Subcutaneous adipose tissue (tissue), 4 donors: ENCODE measurements around the gene SLC47A1. TPM values are rescaled to one million over a fixed set of nuclear protein-coding genes. Genes with fewer than 3 reads are reported as not detected.

Source experiments
- total RNA-seq, 4 donors: library from RNA; depleted of rRNA; stranded (reverse); fragments of >200 nt; gene quantifications; one replicate each; pipeline ENCODE4 v1.1.0, GENCODE V29; 2016
- TF ChIP-seq, protein P1 (sequence below): fragments of 450-650 bp; IDR thresholded peaks from one replicate; pipeline ENCODE4 v1.5.1; 2016; ENCODE audit warnings: low read depth, mild to moderate bottlenecking, control low read depth, antibody characterized with exemption, moderate library complexity

The SLC47A1 gene
- total RNA-seq, 4 donors from 2014 or later, result 1.3 to 9.2 (median 3.8) TPM

DNA sequence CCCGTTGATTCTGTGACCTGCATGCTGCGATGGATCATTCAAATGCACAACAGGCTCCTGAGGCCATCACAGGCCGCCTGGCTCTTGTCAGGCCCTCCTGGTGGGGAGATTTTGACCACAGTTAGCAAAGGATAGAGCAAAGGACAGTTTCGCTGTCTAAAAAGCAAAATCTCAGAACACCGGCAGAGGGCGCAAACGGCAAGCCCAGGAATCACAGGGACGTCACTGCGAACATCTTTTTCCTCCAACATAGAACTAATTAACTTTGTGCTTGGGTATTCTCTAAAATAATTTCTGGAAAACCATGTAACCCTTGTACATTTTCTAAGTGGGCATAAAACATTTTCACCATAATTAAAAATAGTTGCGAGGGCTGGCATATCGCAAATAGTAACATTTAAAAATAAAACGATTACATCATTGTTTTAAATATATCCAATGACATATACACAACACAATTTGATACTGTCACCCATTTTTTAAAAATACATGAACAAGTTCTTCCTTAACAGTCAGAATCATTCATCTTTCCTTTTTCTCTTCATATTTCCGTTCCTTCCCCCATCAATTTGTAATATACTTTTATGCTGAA is 19.7 kb upstream of the SLC47A1 start:
- TF ChIP-seq, protein P1, sequence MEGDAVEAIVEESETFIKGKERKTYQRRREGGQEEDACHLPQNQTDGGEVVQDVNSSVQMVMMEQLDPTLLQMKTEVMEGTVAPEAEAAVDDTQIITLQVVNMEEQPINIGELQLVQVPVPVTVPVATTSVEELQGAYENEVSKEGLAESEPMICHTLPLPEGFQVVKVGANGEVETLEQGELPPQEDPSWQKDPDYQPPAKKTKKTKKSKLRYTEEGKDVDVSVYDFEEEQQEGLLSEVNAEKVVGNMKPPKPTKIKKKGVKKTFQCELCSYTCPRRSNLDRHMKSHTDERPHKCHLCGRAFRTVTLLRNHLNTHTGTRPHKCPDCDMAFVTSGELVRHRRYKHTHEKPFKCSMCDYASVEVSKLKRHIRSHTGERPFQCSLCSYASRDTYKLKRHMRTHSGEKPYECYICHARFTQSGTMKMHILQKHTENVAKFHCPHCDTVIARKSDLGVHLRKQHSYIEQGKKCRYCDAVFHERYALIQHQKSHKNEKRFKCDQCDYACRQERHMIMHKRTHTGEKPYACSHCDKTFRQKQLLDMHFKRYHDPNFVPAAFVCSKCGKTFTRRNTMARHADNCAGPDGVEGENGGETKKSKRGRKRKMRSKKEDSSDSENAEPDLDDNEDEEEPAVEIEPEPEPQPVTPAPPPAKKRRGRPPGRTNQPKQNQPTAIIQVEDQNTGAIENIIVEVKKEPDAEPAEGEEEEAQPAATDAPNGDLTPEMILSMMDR, result no peak

DNA sequence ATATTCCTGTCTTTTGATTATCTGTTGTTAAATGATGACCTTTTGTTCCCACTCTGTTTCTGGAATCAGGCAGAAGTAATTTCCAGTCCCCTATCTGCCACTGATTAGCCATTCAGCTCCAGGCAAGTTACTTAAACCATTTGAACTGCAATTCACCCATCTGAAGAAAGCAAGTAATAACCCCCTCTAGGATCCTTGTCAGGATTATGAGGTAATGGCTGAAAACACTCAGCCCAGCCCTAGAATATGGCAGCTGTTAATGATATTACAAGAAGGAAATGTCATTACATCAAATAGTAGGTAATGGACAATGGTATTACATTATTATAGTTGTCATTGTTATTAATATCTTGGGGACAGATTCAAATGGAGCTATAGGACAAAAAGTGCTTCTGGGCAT is 16.0 kb upstream of the SLC47A1 start:
- TF ChIP-seq, protein P1, result no peak

DNA sequence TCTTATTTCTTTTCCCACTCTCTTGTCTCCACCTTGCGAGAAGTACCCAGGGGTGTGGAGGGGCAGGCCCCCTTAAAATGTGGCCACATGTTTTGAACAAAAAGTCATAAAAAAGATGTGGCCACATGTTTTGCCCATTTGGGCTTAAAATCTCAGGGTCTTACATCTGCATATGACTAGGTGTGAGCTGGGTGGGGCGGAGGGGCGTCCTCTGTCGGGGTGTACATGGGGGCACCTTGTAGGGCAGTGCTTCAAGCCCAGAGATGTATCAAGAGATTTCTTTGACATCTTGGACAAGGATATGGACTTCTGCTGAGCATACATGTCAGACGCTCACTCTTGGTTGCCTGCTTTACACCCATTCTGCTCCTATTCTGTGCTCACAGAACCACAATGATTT is 13.0 kb upstream of the SLC47A1 start:
- TF ChIP-seq, protein P1, result no peak

DNA sequence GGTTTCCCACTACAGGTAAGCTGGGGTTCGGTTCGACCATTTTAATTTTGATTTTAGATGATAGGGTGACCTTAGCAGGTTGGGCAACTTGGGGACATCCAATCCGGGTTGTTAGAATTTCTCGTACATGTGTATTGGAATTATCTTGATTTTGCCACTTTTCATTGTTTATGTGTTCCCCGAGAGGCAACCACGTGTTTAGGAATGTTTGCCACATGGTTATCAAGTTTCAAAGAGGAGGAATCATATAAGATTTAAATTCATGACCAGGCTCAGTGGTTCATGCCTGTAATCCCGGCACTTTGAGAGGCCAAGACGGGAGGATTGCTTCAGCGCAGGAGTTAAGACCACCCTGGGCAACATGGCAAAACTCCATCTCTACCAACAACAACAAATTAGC is 10.0 kb upstream of the SLC47A1 start:
- TF ChIP-seq, protein P1, result no peak

DNA sequence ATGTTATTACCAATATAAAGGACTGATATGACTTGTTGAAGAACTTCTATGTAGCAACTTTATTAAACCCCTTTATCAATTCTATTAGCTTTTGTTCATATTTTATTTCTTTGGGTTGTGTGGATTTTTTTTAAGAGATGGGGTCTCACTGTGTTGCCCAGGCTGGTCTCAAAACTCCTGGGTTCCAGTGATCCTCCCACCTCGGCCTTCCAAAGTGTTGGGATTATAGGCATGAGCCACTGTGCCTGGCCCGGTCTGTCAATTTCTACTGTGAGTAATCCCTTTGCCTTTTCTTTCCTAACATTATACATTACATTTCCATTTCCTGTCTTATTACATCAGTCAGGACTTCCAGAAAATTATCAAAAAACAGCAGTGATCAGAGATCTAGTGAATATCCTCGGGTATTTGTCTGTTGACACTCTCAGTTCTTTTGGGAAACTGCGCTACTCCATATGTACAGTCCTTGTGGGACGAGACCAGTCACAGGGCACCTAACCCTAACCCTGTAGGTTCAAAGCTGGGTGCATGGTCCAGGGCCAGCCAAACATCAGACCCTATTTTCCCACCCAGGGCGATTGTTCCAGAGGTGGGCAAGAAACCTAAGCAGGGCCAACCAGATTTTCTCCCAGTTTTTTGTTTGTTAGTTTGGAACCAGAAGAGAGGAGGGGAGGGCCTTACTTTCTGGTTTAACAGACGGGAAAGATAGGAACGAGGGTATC is 1.7 kb upstream of the SLC47A1 start:
- TF ChIP-seq, protein P1, result no peak

DNA sequence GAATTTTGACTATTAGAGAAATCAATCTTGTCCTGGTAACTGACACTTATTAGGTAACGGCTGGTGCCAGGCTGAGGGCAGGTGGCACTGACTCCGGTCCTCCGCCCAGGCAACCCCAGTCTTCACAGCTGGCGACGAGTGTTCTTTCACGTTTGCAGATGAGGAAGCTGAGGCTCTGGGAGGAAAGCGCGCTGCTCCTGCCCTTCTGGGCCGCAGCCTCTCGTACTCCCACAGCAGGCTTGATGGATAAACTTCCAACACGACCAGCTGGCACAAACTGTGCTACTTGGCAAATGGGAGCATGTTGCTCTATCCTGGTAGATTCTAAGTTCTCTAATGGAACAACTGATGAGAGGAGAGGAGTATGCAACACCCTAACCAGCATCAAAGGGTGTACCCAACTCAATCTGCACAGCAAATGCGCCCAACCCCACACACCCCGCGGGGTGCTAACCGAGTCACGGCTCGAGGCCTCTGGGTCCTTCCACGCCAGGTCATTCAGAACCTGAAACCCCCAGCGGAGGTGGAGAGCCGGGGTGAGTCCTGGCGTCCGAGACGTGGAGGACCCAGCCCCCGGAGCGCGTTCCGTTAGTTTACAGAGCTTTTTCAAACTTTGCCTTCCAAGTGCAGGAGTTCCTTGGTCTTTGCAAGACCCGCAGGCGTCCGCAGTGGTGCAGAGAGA is 477 bp upstream of the SLC47A1 start:
- TF ChIP-seq, protein P1, result no peak

DNA sequence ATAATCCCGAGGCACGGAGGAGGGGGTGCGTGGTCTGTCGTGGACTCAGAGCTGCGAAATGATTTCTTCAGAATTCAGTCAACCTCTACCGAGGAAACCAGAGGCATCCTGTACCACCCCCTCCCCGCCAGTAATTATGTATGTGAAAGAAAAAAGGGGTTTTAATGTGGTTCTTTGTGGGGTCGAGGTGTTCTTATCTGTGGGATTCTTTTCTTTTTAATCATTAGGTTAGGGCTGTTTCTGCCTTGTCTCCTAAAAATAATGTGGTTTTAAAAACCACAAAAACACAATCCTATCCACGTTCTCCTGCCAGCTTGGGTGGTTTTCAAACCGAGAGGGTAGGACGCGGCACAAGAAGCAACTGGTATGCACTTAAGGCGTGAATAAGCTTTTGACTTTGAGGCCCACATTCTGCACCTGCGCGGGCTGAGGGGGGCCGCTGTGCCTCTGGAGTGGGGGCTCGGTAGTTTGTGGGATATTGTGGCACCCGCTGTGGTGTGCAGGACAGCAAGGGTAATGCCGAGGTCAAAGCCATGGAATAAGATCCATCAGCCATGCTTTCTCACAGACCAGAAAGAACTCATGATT is 1.0 kb downstream of the SLC47A1 start:
- TF ChIP-seq, protein P1, result no peak
